SK-N-SH treated with all-trans-retinoic acid at 6 μM for 48 hours (cell line): ENCODE results near the gene OSCP1.
A peak's percentile ranks its signal among the peaks of the same experiment; 100 is the strongest.

Experiments
- ATAC-seq: fragments of 200-7000 bp; cut with Tn5 transposase; 3 replicates; pipeline ENCODE4 v1.9.1; 2020; ENCODE audit warnings: mild to moderate bottlenecking, moderate library complexity
- ARNTL ChIP-seq: fragments of 450-650 bp; formaldehyde crosslinking; IDR thresholded peaks from 2 replicates; pipeline ENCODE4 v1.5.0; 2020; ENCODE audit warnings: low read depth, mild to moderate bottlenecking, moderate library complexity, borderline replicate concordance
- BACH2 ChIP-seq: fragments of 250-450 bp; sonication (Bioruptor Pico); IDR thresholded peaks from 2 replicates; pipeline ENCODE4 v1.9.0; 2021; ENCODE audit warnings: mild to moderate bottlenecking, borderline replicate concordance
- CSDC2 ChIP-seq: fragments of 250-450 bp; sonication (Bioruptor Pico); IDR thresholded peaks from 2 replicates; pipeline ENCODE4 v1.5.0; 2020; ENCODE audit warnings: mild to moderate bottlenecking, moderate library complexity
- ESRRG ChIP-seq: fragments of 250-450 bp; sonication (Bioruptor Pico); IDR thresholded peaks from 2 replicates; pipeline ENCODE4 v1.6.1; 2021; ENCODE audit warnings: mild to moderate bottlenecking
- GLIS3 ChIP-seq: fragments of 250-450 bp; sonication (Bioruptor Pico); IDR thresholded peaks from 2 replicates; pipeline ENCODE4 v1.5.0; 2020; ENCODE audit warnings: mild to moderate bottlenecking, moderate library complexity
- ISL1 ChIP-seq: fragments of 250-450 bp; sonication (Bioruptor Pico); IDR thresholded peaks from 2 replicates; pipeline ENCODE4 v2.1.2; 2022; ENCODE audit warnings: mild to moderate bottlenecking, moderate library complexity
- OSR1 ChIP-seq: fragments of 250-450 bp; sonication (Bioruptor Pico); IDR thresholded peaks from 2 replicates; pipeline ENCODE4 v1.8.0; 2022; ENCODE audit warnings: moderate library complexity, mild to moderate bottlenecking, inconsistent platforms
- PPARA ChIP-seq: fragments of 250-450 bp; sonication (Bioruptor Pico); IDR thresholded peaks from 2 replicates; pipeline ENCODE4 v1.5.0; 2020; ENCODE audit warnings: mild to moderate bottlenecking, borderline replicate concordance
- RARB ChIP-seq: fragments of 250-450 bp; sonication (Bioruptor Pico); IDR thresholded peaks from 2 replicates; pipeline ENCODE4 v1.8.0; 2021; ENCODE audit warnings: mild to moderate bottlenecking, moderate library complexity
- SNAI2 ChIP-seq: fragments of 250-450 bp; sonication (Bioruptor Pico); IDR thresholded peaks from 2 replicates; pipeline ENCODE4 v1.5.0; 2020; ENCODE audit warnings: mild to moderate bottlenecking, moderate library complexity
- TCF4 ChIP-seq: fragments of 250-450 bp; sonication (Bioruptor Pico); IDR thresholded peaks from 2 replicates; pipeline ENCODE4 v1.8.0; 2021; ENCODE audit warnings: mild to moderate bottlenecking, moderate library complexity, borderline replicate concordance
- TOX ChIP-seq: fragments of 250-450 bp; sonication (Bioruptor Pico); IDR thresholded peaks from 2 replicates; pipeline ENCODE4 v1.8.0; 2021; ENCODE audit warnings: mild to moderate bottlenecking, moderate library complexity, borderline replicate concordance
- ZC3H10 ChIP-seq: fragments of 250-450 bp; sonication (Bioruptor Pico); IDR thresholded peaks from 2 replicates; pipeline ENCODE4 v1.5.1; 2021; ENCODE audit warnings: mild to moderate bottlenecking, moderate library complexity
- ZFP3 ChIP-seq: fragments of 250-450 bp; sonication (Bioruptor Pico); IDR thresholded peaks from 2 replicates; pipeline ENCODE4 v1.5.0; 2020; ENCODE audit warnings: mild to moderate bottlenecking, moderate library complexity
- ZFP30 ChIP-seq: fragments of 450-650 bp; formaldehyde crosslinking; IDR thresholded peaks from 2 replicates; pipeline ENCODE4 v1.5.0; 2022; ENCODE audit warnings: mild to moderate bottlenecking, moderate library complexity
- ZNF565 ChIP-seq: fragments of 450-650 bp; formaldehyde crosslinking; conservative IDR thresholded peaks from 2 replicates; pipeline ENCODE4 v1.5.0; 2020; ENCODE audit warnings: low read depth, mild to moderate bottlenecking, moderate library complexity
- ZNF70 ChIP-seq: fragments of 450-650 bp; formaldehyde crosslinking; IDR thresholded peaks from 2 replicates; pipeline ENCODE4 v1.5.0; 2020; ENCODE audit warnings: mild to moderate bottlenecking, moderate library complexity
- ZNF8 ChIP-seq: fragments of 450-650 bp; formaldehyde crosslinking; IDR thresholded peaks from 2 replicates; pipeline ENCODE4 v1.5.0; 2020; ENCODE audit warnings: mild to moderate bottlenecking, moderate library complexity
- TF ChIP-seq, protein P1 (sequence below): fragments of 250-450 bp; sonication (Bioruptor Pico); IDR thresholded peaks from 2 replicates; pipeline ENCODE4 v1.8.0; 2021; ENCODE audit warnings: low read depth, mild to moderate bottlenecking, moderate library complexity, borderline replicate concordance
- TF ChIP-seq, protein P2 (sequence below): fragments of 250-450 bp; sonication (Bioruptor Pico); IDR thresholded peaks from 2 replicates; pipeline ENCODE4 v1.8.0; 2020; ENCODE audit warnings: mild to moderate bottlenecking, moderate library complexity, borderline replicate concordance
- TF ChIP-seq, protein P3 (sequence below): fragments of 250-450 bp; sonication (Bioruptor Pico); IDR thresholded peaks from 2 replicates; pipeline ENCODE4 v1.5.0; 2020; ENCODE audit warnings: mild to moderate bottlenecking, moderate library complexity
- TF ChIP-seq, protein P4 (sequence below): fragments of 250-450 bp; sonication (Bioruptor Pico); IDR thresholded peaks from 2 replicates; pipeline ENCODE4 v1.5.1; 2020; ENCODE audit warnings: low read depth, mild to moderate bottlenecking, moderate library complexity
- TF ChIP-seq, protein P5 (sequence below): fragments of 250-450 bp; sonication (Bioruptor Pico); IDR thresholded peaks from 2 replicates; pipeline ENCODE4 v1.5.1; 2021; ENCODE audit warnings: mild to moderate bottlenecking, moderate library complexity

The OSCP1 gene

DNA sequence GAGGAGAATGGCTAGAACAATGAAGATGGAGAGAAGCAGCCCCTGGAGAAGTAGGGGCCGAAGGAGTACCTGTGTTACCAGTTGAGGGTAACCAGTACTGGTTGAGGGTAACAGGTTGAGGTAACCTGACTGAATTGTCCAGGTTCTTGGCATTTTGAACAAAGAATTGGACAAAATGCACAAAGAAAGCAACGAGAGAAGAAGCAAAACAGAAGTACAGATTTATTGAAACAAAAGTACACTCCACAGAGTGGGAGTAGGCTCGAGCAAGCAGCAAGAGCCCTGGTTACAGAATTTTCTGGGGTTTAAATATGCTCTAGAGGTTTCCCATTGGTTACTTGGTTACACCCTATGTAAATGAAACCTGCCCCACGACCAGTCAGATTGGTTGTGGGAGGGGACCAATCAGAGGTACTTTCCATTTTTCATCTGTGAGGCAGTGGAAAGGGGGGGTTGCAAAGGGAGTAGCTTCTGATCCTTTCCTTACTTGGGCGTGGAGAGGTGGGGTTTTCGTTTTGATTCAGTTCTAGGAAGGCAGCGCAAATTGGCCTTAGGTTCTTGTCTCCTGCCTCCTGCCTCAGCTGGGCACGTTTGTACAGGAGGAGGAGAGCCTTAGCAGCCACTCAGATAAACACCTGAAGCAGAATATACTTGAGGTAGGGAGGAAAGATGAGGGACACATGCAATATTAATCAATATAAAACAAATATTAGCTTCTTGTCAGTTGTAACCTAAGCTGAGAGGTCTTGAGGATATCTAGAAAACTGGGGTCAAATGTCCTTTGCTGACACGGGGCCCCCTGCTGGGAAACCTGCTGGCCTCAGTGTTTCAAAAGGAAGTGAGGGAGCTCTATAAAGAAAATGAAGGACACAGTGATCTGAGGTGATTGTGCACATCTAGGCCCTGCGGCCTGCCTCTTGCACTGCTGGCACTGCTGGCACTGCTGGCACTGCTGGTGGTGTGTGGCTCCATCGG, 38.3 kb downstream of the OSCP1 start:
- TF ChIP-seq, protein P1, sequence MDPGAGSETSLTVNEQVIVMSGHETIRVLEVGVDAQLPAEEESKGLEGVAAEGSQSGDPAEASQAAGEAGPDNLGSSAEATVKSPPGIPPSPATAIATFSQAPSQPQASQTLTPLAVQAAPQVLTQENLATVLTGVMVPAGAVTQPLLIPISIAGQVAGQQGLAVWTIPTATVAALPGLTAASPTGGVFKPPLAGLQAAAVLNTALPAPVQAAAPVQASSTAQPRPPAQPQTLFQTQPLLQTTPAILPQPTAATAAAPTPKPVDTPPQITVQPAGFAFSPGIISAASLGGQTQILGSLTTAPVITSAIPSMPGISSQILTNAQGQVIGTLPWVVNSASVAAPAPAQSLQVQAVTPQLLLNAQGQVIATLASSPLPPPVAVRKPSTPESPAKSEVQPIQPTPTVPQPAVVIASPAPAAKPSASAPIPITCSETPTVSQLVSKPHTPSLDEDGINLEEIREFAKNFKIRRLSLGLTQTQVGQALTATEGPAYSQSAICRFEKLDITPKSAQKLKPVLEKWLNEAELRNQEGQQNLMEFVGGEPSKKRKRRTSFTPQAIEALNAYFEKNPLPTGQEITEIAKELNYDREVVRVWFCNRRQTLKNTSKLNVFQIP, result no peak
- TF ChIP-seq ESRRG (CRISPR knock-in tag) (no peak), ISL1 (CRISPR knock-in tag) (no peak), ZNF565 (no peak), CSDC2 (CRISPR knock-in tag) (no peak), TOX (no peak), ZFP3 (CRISPR knock-in tag) (no peak), GLIS3 (no peak), PPARA (CRISPR knock-in tag) (no peak), ZNF8 (CRISPR knock-in tag) (no peak), BACH2 (CRISPR knock-in tag) (no peak), ARNTL (CRISPR knock-in tag) (no peak), ZFP30 (CRISPR knock-in tag) (no peak), ZNF70 (CRISPR knock-in tag) (no peak), ZC3H10 (CRISPR knock-in tag) (no peak), SNAI2 (CRISPR knock-in tag) (no peak)
- TF ChIP-seq, protein P2, sequence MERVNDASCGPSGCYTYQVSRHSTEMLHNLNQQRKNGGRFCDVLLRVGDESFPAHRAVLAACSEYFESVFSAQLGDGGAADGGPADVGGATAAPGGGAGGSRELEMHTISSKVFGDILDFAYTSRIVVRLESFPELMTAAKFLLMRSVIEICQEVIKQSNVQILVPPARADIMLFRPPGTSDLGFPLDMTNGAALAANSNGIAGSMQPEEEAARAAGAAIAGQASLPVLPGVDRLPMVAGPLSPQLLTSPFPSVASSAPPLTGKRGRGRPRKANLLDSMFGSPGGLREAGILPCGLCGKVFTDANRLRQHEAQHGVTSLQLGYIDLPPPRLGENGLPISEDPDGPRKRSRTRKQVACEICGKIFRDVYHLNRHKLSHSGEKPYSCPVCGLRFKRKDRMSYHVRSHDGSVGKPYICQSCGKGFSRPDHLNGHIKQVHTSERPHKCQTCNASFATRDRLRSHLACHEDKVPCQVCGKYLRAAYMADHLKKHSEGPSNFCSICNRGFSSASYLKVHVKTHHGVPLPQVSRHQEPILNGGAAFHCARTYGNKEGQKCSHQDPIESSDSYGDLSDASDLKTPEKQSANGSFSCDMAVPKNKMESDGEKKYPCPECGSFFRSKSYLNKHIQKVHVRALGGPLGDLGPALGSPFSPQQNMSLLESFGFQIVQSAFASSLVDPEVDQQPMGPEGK (CRISPR knock-in tag), result no peak
- TF ChIP-seq, protein P3, sequence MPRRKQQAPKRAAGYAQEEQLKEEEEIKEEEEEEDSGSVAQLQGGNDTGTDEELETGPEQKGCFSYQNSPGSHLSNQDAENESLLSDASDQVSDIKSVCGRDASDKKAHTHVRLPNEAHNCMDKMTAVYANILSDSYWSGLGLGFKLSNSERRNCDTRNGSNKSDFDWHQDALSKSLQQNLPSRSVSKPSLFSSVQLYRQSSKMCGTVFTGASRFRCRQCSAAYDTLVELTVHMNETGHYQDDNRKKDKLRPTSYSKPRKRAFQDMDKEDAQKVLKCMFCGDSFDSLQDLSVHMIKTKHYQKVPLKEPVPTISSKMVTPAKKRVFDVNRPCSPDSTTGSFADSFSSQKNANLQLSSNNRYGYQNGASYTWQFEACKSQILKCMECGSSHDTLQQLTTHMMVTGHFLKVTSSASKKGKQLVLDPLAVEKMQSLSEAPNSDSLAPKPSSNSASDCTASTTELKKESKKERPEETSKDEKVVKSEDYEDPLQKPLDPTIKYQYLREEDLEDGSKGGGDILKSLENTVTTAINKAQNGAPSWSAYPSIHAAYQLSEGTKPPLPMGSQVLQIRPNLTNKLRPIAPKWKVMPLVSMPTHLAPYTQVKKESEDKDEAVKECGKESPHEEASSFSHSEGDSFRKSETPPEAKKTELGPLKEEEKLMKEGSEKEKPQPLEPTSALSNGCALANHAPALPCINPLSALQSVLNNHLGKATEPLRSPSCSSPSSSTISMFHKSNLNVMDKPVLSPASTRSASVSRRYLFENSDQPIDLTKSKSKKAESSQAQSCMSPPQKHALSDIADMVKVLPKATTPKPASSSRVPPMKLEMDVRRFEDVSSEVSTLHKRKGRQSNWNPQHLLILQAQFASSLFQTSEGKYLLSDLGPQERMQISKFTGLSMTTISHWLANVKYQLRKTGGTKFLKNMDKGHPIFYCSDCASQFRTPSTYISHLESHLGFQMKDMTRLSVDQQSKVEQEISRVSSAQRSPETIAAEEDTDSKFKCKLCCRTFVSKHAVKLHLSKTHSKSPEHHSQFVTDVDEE, result no peak
- TF ChIP-seq, protein P4, sequence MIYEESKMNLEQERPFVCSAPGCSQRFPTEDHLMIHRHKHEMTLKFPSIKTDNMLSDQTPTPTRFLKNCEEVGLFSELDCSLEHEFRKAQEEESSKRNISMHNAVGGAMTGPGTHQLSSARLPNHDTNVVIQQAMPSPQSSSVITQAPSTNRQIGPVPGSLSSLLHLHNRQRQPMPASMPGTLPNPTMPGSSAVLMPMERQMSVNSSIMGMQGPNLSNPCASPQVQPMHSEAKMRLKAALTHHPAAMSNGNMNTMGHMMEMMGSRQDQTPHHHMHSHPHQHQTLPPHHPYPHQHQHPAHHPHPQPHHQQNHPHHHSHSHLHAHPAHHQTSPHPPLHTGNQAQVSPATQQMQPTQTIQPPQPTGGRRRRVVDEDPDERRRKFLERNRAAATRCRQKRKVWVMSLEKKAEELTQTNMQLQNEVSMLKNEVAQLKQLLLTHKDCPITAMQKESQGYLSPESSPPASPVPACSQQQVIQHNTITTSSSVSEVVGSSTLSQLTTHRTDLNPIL, result no peak
- ATAC-seq, result peak; percentile 13; the same call in 1 of the 3 replicates

DNA sequence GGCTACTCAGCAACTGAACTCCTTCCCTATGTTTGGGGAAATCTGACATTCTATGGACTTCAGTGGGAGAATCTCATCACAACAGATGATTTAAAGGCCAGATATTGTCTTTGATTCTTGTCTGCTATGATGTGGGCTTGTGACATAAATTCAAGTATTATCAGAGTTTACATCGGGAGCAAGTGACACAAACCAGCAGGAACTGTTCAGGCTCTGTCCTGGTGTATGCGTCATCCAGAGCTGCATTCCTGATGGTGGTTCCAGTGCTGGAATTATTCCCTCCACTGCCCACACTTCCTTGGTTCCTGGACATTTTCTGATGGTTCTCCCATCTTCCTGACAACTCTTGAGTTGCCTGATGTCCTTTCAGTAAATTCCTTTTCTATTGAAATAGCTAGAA, 41.8 kb downstream of the OSCP1 start:
- peak; percentile 95 for ATAC-seq
- no peak for TF ChIP-seq BACH2 (CRISPR knock-in tag)
- no peak for TF ChIP-seq ZFP30 (CRISPR knock-in tag)
- TF ChIP-seq ZFP3 (CRISPR knock-in tag), result peak; percentile 84
- TF ChIP-seq, protein P4, result peak; percentile 75; the same call in 1 of the 2 replicates
- TF ChIP-seq ZNF8 (CRISPR knock-in tag), result no peak
- no peak for TF ChIP-seq RARB (CRISPR knock-in tag)
- TF ChIP-seq, protein P5, sequence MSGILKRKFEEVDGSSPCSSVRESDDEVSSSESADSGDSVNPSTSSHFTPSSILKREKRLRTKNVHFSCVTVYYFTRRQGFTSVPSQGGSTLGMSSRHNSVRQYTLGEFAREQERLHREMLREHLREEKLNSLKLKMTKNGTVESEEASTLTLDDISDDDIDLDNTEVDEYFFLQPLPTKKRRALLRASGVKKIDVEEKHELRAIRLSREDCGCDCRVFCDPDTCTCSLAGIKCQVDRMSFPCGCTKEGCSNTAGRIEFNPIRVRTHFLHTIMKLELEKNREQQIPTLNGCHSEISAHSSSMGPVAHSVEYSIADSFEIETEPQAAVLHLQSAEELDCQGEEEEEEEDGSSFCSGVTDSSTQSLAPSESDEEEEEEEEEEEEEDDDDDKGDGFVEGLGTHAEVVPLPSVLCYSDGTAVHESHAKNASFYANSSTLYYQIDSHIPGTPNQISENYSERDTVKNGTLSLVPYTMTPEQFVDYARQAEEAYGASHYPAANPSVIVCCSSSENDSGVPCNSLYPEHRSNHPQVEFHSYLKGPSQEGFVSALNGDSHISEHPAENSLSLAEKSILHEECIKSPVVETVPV (CRISPR knock-in tag), result peak; percentile 89
- TF ChIP-seq GLIS3, result no peak
- TF ChIP-seq OSR1 (CRISPR knock-in tag), result no peak
- peak; percentile 92; the same call in 1 of the 2 replicates for TF ChIP-seq CSDC2 (CRISPR knock-in tag)
- TF ChIP-seq, protein P1, result no peak
- no peak for TF ChIP-seq ZNF70 (CRISPR knock-in tag)
- no peak for TF ChIP-seq ARNTL (CRISPR knock-in tag)
- TF ChIP-seq, protein P2 (CRISPR knock-in tag), result no peak
- TF ChIP-seq SNAI2 (CRISPR knock-in tag), result peak; percentile 93
- TF ChIP-seq PPARA (CRISPR knock-in tag), result no peak
- peak; percentile 86 for TF ChIP-seq TCF4 (CRISPR knock-in tag)
